KMS-11 (cell line): Measurements from ENCODE around the gene MBOAT1.

ENCODE experiments used
- H2AFZ ChIP-seq: fragments of 200-600 bp; sonication (generic); 2 replicates; pipeline ENCODE4 v1.6.1; 2016; ENCODE audit warnings: antibody characterized with exemption, mixed run types, low read depth
- H3K27ac ChIP-seq: fragments of 200-600 bp; sonication (generic); 2 replicates; pipeline ENCODE4 v1.6.1; 2016; ENCODE audit warnings: mild to moderate bottlenecking, mixed run types
- H3K27me3 ChIP-seq: fragments of 200-600 bp; sonication (generic); 2 replicates; pipeline ENCODE4 v1.6.1; 2017; ENCODE audit warnings: mild to moderate bottlenecking, low read depth, mixed run types, moderate library complexity; ENCODE audit not compliant: insufficient read depth
- H3K36me3 ChIP-seq: fragments of 200-600 bp; sonication (generic); 2 replicates; pipeline ENCODE4 v1.6.1; 2017; ENCODE audit warnings: mild to moderate bottlenecking, mixed run types; ENCODE audit not compliant: insufficient read depth
- H3K4me1 ChIP-seq: fragments of 200-600 bp; sonication (generic); 2 replicates; pipeline ENCODE4 v1.6.1; 2016; ENCODE audit warnings: mild to moderate bottlenecking, low read depth, mixed run types; ENCODE audit not compliant: poor library complexity, severe bottlenecking
- H3K4me2 ChIP-seq: fragments of 200-600 bp; sonication (generic); 2 replicates; pipeline ENCODE4 v1.7.0; 2016; ENCODE audit warnings: mild to moderate bottlenecking, mixed run types
- H3K4me3 ChIP-seq: fragments of 200-600 bp; sonication (generic); IDR thresholded peaks from 2 replicates; pipeline ENCODE4 v1.6.1; 2017; ENCODE audit warnings: low read depth, low read length, mixed read lengths; ENCODE audit not compliant: insufficient read depth
- H3K79me2 ChIP-seq: fragments of 200-600 bp; sonication (generic); 2 replicates; pipeline ENCODE4 v1.6.1; 2016; ENCODE audit warnings: low read depth, mixed run types; ENCODE audit not compliant: insufficient read depth
- H3K9ac ChIP-seq: fragments of 200-600 bp; sonication (generic); 2 replicates; pipeline ENCODE4 v1.6.1; 2016; ENCODE audit warnings: mild to moderate bottlenecking, mixed run types
- H4K20me1 ChIP-seq: fragments of 200-600 bp; sonication (generic); 2 replicates; pipeline ENCODE4 v1.6.1; 2016; ENCODE audit warnings: mild to moderate bottlenecking, mixed run types; ENCODE audit not compliant: insufficient read depth
- TF ChIP-seq, protein P1 (sequence below): fragments of 200-600 bp; sonication (generic); conservative IDR thresholded peaks from 2 replicates; pipeline ENCODE4 v1.6.1; 2017; ENCODE audit warnings: low read depth, mild to moderate bottlenecking, antibody characterized with exemption, low read length, moderate library complexity, mixed read lengths

MBOAT1 gene

DNA sequence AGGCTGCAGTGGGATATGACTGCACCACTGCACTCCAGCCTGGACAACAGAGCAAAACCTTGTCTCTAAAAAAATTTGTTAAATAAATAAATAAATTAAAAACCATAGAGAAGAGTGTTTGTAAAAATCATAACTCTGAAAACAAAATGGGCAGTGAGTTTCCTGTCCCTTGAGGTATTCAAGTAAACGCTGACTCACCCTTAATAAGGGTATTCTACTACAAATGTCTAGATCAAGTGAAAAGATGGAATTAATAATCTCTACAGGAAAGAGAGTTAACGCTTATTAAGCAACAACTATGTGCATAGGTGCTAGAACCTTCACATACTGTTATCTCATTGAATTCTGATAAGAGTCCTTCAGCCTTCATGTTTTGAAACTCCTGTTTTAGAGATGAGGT is 19.9 kb upstream of the MBOAT1 start:
- no peak overlapping the region for H2AFZ ChIP-seq
- H3K27ac ChIP-seq = no peak overlapping the region
- no peaks in the 10 kb centered on the region for H3K79me2 ChIP-seq

DNA sequence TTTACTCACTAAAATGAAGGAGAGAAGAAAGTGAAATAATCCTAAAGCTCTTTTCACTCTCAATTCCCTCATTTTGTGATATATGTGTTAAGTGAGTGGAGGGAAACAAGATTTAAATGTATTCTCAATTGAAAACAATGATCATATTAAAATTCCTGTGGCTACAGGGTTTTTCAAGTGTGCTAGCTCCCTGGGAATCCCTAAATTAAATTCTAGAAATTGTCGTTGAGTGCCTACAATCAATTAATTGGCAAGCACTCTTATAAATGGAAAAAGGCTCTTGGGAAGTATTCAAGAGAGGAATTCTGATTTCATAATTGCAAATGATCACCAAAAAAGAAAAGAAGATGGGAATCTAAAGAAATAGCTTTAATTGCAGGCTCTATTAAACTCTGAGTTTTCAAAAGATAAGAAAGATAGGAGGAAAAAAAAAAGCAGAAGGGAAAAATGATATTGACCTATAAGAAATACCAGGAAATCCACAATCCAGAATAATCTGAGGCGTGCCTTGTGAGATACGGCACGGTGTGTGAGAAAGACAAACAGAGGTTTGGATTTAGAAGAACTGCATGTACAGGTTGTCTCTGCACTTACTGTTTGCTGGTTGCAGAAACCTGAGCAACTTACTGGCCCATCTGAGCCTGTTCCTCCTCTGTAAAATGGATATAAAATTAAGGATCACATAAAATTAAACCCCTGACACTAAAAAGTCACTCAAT is 18.3 kb upstream of the MBOAT1 start:
- Histone ChIP-seq H3K36me3 (no peaks in the 10 kb centered on the region), H3K27ac (no peak overlapping the region), H3K9ac (no peak overlapping the region), H3K4me1 (no peaks in the 10 kb centered on the region), H3K27me3 (no peaks in the 10 kb centered on the region), H4K20me1 (no peaks in the 10 kb centered on the region), H3K4me3 (no peak overlapping the region), H2AFZ (no peak overlapping the region), H3K79me2 (no peaks in the 10 kb centered on the region), H3K4me2 (no peak overlapping the region)
- TF ChIP-seq, protein P1, sequence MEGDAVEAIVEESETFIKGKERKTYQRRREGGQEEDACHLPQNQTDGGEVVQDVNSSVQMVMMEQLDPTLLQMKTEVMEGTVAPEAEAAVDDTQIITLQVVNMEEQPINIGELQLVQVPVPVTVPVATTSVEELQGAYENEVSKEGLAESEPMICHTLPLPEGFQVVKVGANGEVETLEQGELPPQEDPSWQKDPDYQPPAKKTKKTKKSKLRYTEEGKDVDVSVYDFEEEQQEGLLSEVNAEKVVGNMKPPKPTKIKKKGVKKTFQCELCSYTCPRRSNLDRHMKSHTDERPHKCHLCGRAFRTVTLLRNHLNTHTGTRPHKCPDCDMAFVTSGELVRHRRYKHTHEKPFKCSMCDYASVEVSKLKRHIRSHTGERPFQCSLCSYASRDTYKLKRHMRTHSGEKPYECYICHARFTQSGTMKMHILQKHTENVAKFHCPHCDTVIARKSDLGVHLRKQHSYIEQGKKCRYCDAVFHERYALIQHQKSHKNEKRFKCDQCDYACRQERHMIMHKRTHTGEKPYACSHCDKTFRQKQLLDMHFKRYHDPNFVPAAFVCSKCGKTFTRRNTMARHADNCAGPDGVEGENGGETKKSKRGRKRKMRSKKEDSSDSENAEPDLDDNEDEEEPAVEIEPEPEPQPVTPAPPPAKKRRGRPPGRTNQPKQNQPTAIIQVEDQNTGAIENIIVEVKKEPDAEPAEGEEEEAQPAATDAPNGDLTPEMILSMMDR = no peak

More for the DNA sequence above, 19.9 kb upstream of the MBOAT1 start:
- H3K4me1 ChIP-seq = peaks cover 8% of the 10 kb centered on the region
- TF ChIP-seq, protein P1 = no peak
- no peaks in the 10 kb centered on the region for H3K27me3 ChIP-seq
- H4K20me1 ChIP-seq = no peaks in the 10 kb centered on the region
- H3K4me3 ChIP-seq = no peak overlapping the region
- H3K36me3 ChIP-seq = no peaks in the 10 kb centered on the region
- H3K9ac ChIP-seq = no peak overlapping the region
- no peak overlapping the region for H3K4me2 ChIP-seq

DNA sequence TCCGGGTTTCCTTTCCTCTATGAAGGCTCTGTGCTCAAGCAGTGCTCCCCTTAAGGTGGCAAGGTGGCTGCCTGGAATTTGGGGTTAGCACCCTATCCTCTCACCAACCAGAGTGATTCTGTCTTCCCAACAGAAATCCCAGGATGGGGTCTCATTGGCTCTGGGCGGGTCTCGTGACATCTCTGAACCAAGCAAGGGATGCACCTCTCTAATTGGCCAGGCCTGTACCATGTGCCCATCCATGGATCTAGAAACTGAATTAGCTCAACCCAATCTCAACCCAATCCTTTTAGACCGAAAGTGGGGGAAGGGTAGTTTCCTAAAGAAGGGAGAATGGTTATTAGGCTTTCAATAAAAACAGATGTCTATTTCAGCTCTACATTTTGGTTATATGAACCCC is 17.6 kb upstream of the MBOAT1 start:
- Histone ChIP-seq H3K4me3 (no peak overlapping the region), H3K4me1 (no peaks in the 10 kb centered on the region), H3K27ac (no peak overlapping the region), H3K79me2 (no peaks in the 10 kb centered on the region), H3K27me3 (no peaks in the 10 kb centered on the region), H3K36me3 (no peaks in the 10 kb centered on the region), H4K20me1 (no peaks in the 10 kb centered on the region), H3K9ac (no peak overlapping the region), H2AFZ (no peak overlapping the region), H3K4me2 (no peak overlapping the region)
- TF ChIP-seq, protein P1 = no peak

DNA sequence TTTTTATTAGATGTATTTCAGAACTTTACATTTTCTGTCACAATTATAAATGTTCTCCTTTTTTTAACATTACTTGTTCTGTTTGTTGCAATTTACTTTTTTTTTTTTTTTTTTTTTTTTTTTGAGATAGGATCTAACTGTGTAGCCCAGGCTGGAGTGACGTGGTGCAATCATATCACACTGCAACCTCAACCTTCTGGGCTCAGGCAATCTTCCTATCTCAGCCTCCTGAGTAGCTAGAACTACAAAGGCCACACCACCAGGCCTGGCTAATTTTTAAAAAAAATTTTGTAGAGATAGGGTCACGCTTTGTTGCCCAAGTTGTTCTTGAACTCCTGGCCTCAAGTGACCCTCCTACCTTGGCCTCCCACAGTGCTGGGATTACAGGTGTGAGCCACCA is 15.1 kb upstream of the MBOAT1 start:
- Histone ChIP-seq H3K9ac (no peak overlapping the region), H3K27ac (no peak overlapping the region), H2AFZ (no peak overlapping the region), H3K36me3 (no peaks in the 10 kb centered on the region), H3K4me1 (no peaks in the 10 kb centered on the region), H3K4me2 (no peak overlapping the region), H3K4me3 (no peak overlapping the region), H3K79me2 (no peaks in the 10 kb centered on the region), H4K20me1 (no peaks in the 10 kb centered on the region), H3K27me3 (no peaks in the 10 kb centered on the region)
- TF ChIP-seq, protein P1 = no peak
